ENCODE results near the gene CD79A.

DNA sequence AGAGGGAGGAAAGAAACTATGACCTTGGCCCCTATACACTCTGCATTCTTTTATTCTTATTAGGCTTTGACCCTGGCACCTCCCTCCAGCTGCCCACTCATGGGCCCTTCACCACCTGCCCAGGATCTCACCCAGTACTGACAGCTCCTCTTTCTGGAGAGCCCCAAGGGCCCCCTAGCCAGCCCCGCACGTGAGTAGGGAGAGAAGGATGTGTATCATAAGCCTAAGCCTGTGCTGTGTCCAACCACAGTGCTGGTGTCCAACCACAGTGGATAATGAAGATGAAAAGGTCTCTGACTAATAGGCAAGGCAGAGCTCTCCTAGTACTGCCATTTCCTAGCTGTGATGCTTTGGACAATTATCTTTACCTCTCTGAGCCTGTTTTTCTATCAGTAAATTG is 28.0 kb upstream of the CD79A start:
- TF ChIP-seq CTCF (IDR thresholded peaks at IDR 0.05) (no peak), POLR2A (IDR thresholded peaks at IDR 0.05) (no peak)
